ENCODE data around the gene ARSD. TPM values are rescaled to one million over a fixed set of nuclear protein-coding genes. Genes with fewer than 3 reads are reported as not detected.

Gene ARSD
- total RNA-seq, 2 donors from 2014 or later, result 4.9 to 15.7 TPM

- Histone ChIP-seq H3K4me1 (ENCODE audit: control insufficient read depth, insufficient read depth, low read length) (no peaks in the 10 kb centered on the region), H3K27ac (ENCODE audit: low read depth, low read length) (no peak overlapping the region), H3K9ac (ENCODE audit: extremely low read depth, low read length, poor library complexity, severe bottlenecking) (no peak overlapping the region), H3K9me3 (ENCODE audit: control insufficient read depth, low read length) (no peaks in the 10 kb centered on the region), H3K36me3 (ENCODE audit: control insufficient read depth, insufficient read depth, low read length) (peaks cover 46% of the 10 kb centered on the region), H3K27me3 (ENCODE audit: control insufficient read depth, insufficient read depth, low read length, poor library complexity, severe bottlenecking) (no peaks in the 10 kb centered on the region), H3K4me3 (ENCODE audit: low read length) (no peak overlapping the region)
- no peak overlapping the region for H3K4me3 Mint-ChIP-seq
- no peak for DNase-seq
- no peak for TF ChIP-seq CTCF (conservative IDR thresholded peaks at IDR 0.05)
- H3K27me3 Mint-ChIP-seq (ENCODE audit: insufficient read depth), result no peaks in the 10 kb centered on the region
- no peak overlapping the region for H3K27ac Mint-ChIP-seq
- no peaks in the 10 kb centered on the region for H3K4me1 Mint-ChIP-seq
- no peaks in the 10 kb centered on the region for H3K9me3 Mint-ChIP-seq
- 100% methylated on average over 1 of the region's 3 CpGs; no CpG with 5 or more reads in 1 of the 2 experiments for WGBS, 2 experiments (ENCODE audit: insufficient coverage in 1 of 2, insufficient read length in 1 of 2)
- peaks cover 68% of the 10 kb centered on the region for H3K36me3 Mint-ChIP-seq (ENCODE audit: low read depth)
These were observed 71.6 kb downstream of the ARSD start for GRCh38 chrX:2857566-2857965.

GRCh38 chrX:2855761-2856160 lies 73.4 kb downstream of the ARSD start:
- no peak overlapping the region for H3K4me3 Mint-ChIP-seq
- Histone ChIP-seq H3K4me3 (ENCODE audit: low read length) (no peak overlapping the region), H3K27ac (ENCODE audit: low read depth, low read length) (no peak overlapping the region), H3K9ac (ENCODE audit: extremely low read depth, low read length, poor library complexity, severe bottlenecking) (no peak overlapping the region), H3K9me3 (ENCODE audit: control insufficient read depth, low read length) (no peaks in the 10 kb centered on the region), H3K36me3 (ENCODE audit: control insufficient read depth, insufficient read depth, low read length) (peaks cover 39% of the 10 kb centered on the region), H3K4me1 (ENCODE audit: control insufficient read depth, insufficient read depth, low read length) (no peaks in the 10 kb centered on the region), H3K27me3 (ENCODE audit: control insufficient read depth, insufficient read depth, low read length, poor library complexity, severe bottlenecking) (no peaks in the 10 kb centered on the region)
- H3K4me1 Mint-ChIP-seq, result peaks cover 3% of the 10 kb centered on the region
- H3K27ac Mint-ChIP-seq, result no peak overlapping the region
- no peak for DNase-seq
- peaks cover 63% of the 10 kb centered on the region for H3K36me3 Mint-ChIP-seq (ENCODE audit: low read depth)
- no peak for TF ChIP-seq CTCF (conservative IDR thresholded peaks at IDR 0.05)
- WGBS, 2 experiments (ENCODE audit: insufficient coverage in 1 of 2, insufficient read length in 1 of 2), result 93 to 98% methylated on average over 2 of the region's 2 CpGs
- H3K9me3 Mint-ChIP-seq, result peaks cover 2% of the 10 kb centered on the region
- H3K27me3 Mint-ChIP-seq (ENCODE audit: insufficient read depth), result no peaks in the 10 kb centered on the region

GRCh38 chrX:2854918-2855317 lies 74.2 kb downstream of the ARSD start:
- Histone ChIP-seq H3K27me3 (ENCODE audit: control insufficient read depth, insufficient read depth, low read length, poor library complexity, severe bottlenecking) (no peaks in the 10 kb centered on the region), H3K9me3 (ENCODE audit: control insufficient read depth, low read length) (no peaks in the 10 kb centered on the region), H3K27ac (ENCODE audit: low read depth, low read length) (no peak overlapping the region), H3K9ac (ENCODE audit: extremely low read depth, low read length, poor library complexity, severe bottlenecking) (no peak overlapping the region), H3K36me3 (ENCODE audit: control insufficient read depth, insufficient read depth, low read length) (peaks cover 34% of the 10 kb centered on the region), H3K4me1 (ENCODE audit: control insufficient read depth, insufficient read depth, low read length) (no peaks in the 10 kb centered on the region), H3K4me3 (ENCODE audit: low read length) (no peak overlapping the region)
- peaks cover 11% of the 10 kb centered on the region for H3K4me1 Mint-ChIP-seq
- no peak for TF ChIP-seq CTCF (conservative IDR thresholded peaks at IDR 0.05)
- H3K27me3 Mint-ChIP-seq (ENCODE audit: insufficient read depth), result no peaks in the 10 kb centered on the region
- peaks cover 2% of the 10 kb centered on the region for H3K9me3 Mint-ChIP-seq
- 96% methylated on average over 21 of the region's 21 CpGs; no CpG with 5 or more reads in 1 of the 2 experiments for WGBS, 2 experiments (ENCODE audit: insufficient coverage in 1 of 2, insufficient read length in 1 of 2)
- DNase-seq, result no peak
- H3K36me3 Mint-ChIP-seq (ENCODE audit: low read depth), result peaks cover 58% of the 10 kb centered on the region
- H3K4me3 Mint-ChIP-seq, result no peak overlapping the region
- H3K27ac Mint-ChIP-seq, result no peak overlapping the region

Other genes starting within 250 kb of the ARSD start
- gene CD99, start 238.0 kb downstream of the ARSD start, total RNA-seq, result 100 to 1,000 TPM; 314 to 397 TPM
- 1 to 10 TPM; 1.1 to 1.3 TPM for gene XG, start 177.3 kb downstream of the ARSD start, total RNA-seq
- 100 to 1,000 TPM in 1 of 2 donors, 10 to 100 TPM in 1; 52.6 to 108 TPM for gene GYG2, start 100.4 kb downstream of the ARSD start, total RNA-seq
- not detected for gene ARSH, start 77.2 kb upstream of the ARSD start, total RNA-seq
- gene ARSF, start 112.1 kb upstream of the ARSD start, total RNA-seq, result not detected

All from endodermal cell (in vitro differentiated cells).